Liver (tissue), 9 donors: ENCODE data around the gene TMEM255B. TPM values are rescaled to one million over a fixed set of nuclear protein-coding genes. Genes with fewer than 3 reads are reported as not detected.

Experiments
- DNase-seq: peaks from one replicate; pipeline ENCODE4 v3.0.0-alpha.2; 2017; ENCODE audit warnings: low spot score
- H3K27ac ChIP-seq, 2 donors: one replicate each; pipeline ENCODE4 v1.7.0; 2013; ENCODE audit warnings: inconsistent platforms in 2 of 2, low read length in 2 of 2, control low read depth in 1 of 2, low read depth in 1 of 2, mild to moderate bottlenecking in 1 of 2
- H3K27me3 ChIP-seq, 4 donors: one replicate each; pipeline versions ENCODE4 v1.6.1 to v1.7.0; 2013; ENCODE audit warnings: low read length in 3 of 4, inconsistent platforms in 1 of 4, mild to moderate bottlenecking in 1 of 4, moderate library complexity in 1 of 4; ENCODE audit not compliant: control insufficient read depth in 4 of 4, insufficient read depth in 4 of 4
- H3K36me3 ChIP-seq, 4 donors: one replicate each; pipeline versions ENCODE4 v1.6.1 to v1.7.0; 2013; ENCODE audit warnings: low read length in 3 of 4, mild to moderate bottlenecking in 3 of 4, low read depth in 1 of 4, moderate library complexity in 1 of 4; ENCODE audit not compliant: control insufficient read depth in 4 of 4, insufficient read depth in 3 of 4
- H3K4me1 ChIP-seq, 4 donors: one replicate each; pipeline versions ENCODE4 v1.6.1 to v1.7.0; 2013; ENCODE audit warnings: low read length in 3 of 4, mild to moderate bottlenecking in 3 of 4, moderate library complexity in 1 of 4; ENCODE audit not compliant: control insufficient read depth in 4 of 4, insufficient read depth in 4 of 4
- H3K4me3 ChIP-seq, 3 donors: one replicate each; pipeline versions ENCODE4 v1.6.1 to v1.7.0; 2013; ENCODE audit warnings: low read length in 3 of 3, control low read depth in 1 of 3, low read depth in 1 of 3, mild to moderate bottlenecking in 1 of 3
- H3K9ac ChIP-seq, 2 donors: one replicate each; pipeline ENCODE4 v1.7.0; 2013; ENCODE audit warnings: low read length in 2 of 2, mild to moderate bottlenecking in 2 of 2, moderate library complexity in 2 of 2, control low read depth in 1 of 2, low read depth in 1 of 2
- H3K9me3 ChIP-seq, 4 donors: one replicate each; pipeline versions ENCODE4 v1.6.1 to v1.7.0; 2013; ENCODE audit warnings: low read length in 3 of 4; ENCODE audit not compliant: control insufficient read depth in 4 of 4
- ATF3 ChIP-seq: IDR thresholded peaks from 2 replicates; pipeline ENCODE4 v1.6.1; 2016; ENCODE audit warnings: antibody characterized with exemption
- CTCF ChIP-seq: fragments of 150-350 bp; IDR thresholded peaks from 2 replicates; pipeline ENCODE4 v1.5.1; 2017; ENCODE audit warnings: improper control_type of control experiment, low read depth, low read length; ENCODE audit not compliant: missing input control
- EGR1 ChIP-seq, 2 donors: IDR thresholded peaks; 2 replicates each; pipeline ENCODE4 v1.6.1; 2016 to 2018; ENCODE audit warnings: antibody characterized with exemption in 2 of 2, low read depth in 2 of 2
- FOXA1 ChIP-seq: IDR thresholded peaks from 2 replicates; pipeline ENCODE4 v1.6.1; 2016; ENCODE audit warnings: antibody characterized with exemption
- FOXA2 ChIP-seq: IDR thresholded peaks from 2 replicates; pipeline ENCODE4 v1.6.1; 2016; ENCODE audit warnings: antibody characterized with exemption
- GABPA ChIP-seq, 2 donors: IDR thresholded peaks in 1 of 2; conservative IDR thresholded peaks in 1 of 2; 2 replicates each; pipeline ENCODE4 v1.6.1; 2016; ENCODE audit warnings: antibody characterized with exemption in 2 of 2, mild to moderate bottlenecking in 1 of 2, moderate library complexity in 1 of 2
- HNF4A ChIP-seq, 2 donors: conservative IDR thresholded peaks; 2 replicates each; pipeline ENCODE4 v1.6.1; 2016; ENCODE audit warnings: antibody characterized with exemption in 2 of 2, mild to moderate bottlenecking in 2 of 2
- HNF4G ChIP-seq: IDR thresholded peaks from 2 replicates; pipeline ENCODE4 v1.6.1; 2016; ENCODE audit warnings: antibody characterized with exemption
- JUND ChIP-seq, 2 donors: IDR thresholded peaks; 2 replicates each; pipeline ENCODE4 v1.6.1; 2016; ENCODE audit warnings: antibody characterized with exemption in 2 of 2
- NR2F2 ChIP-seq: IDR thresholded peaks from 2 replicates; pipeline ENCODE4 v1.6.1; 2016; ENCODE audit warnings: antibody characterized with exemption
- RAD21 ChIP-seq, 2 donors: IDR thresholded peaks; 2 replicates each; pipeline ENCODE4 v1.6.1; 2016; ENCODE audit warnings: antibody characterized with exemption in 2 of 2, mild to moderate bottlenecking in 2 of 2
- RXRA ChIP-seq, 2 donors: IDR thresholded peaks; 2 replicates each; pipeline ENCODE4 v1.6.1; 2017 to 2018; ENCODE audit warnings: antibody characterized with exemption in 2 of 2, mild to moderate bottlenecking in 1 of 2
- SP1 ChIP-seq: IDR thresholded peaks from 2 replicates; pipeline ENCODE4 v1.6.1; 2018; ENCODE audit warnings: antibody characterized with exemption, mild to moderate bottlenecking
- TAF1 ChIP-seq: conservative IDR thresholded peaks from 2 replicates; pipeline ENCODE4 v1.6.1; 2016; ENCODE audit warnings: antibody characterized with exemption, mild to moderate bottlenecking
- YY1 ChIP-seq: IDR thresholded peaks from 2 replicates; pipeline ENCODE4 v1.6.1; 2016; ENCODE audit warnings: antibody characterized with exemption, mild to moderate bottlenecking
- WGBS: extraction: QIAGEN DNeasy Blood & Tissue Kit; methylation state at CpG from one replicate; pipeline ENCODE4 v1.1.7; 2013; 5-methylcytosine and 5-hydroxymethylcytosine counted together
- polyA plus RNA-seq, 2 donors: library from polyadenylated mRNA; stranded (reverse) in 1 of 2; unstranded in 1 of 2; fragments of 200-250 nt in 1 of 2; fragments of >200 nt in 1 of 2; fragmentation: Nextera tagmentation in 1 of 2; extraction: Ambion mirVana in 1 of 2; gene quantifications; one replicate each; pipeline versions ENCODE4 v1.2.1 to v1.2.3, GENCODE V29; 2013 to 2015
- total RNA-seq, 2 donors: library from RNA; depleted of rRNA; stranded (reverse); fragments of >200 nt; gene quantifications; one replicate each; pipeline ENCODE4 v1.2.3, GENCODE V29; 2014
- TF ChIP-seq, protein P1 (sequence below): IDR thresholded peaks from 2 replicates; pipeline ENCODE4 v1.6.1; 2016; ENCODE audit warnings: antibody characterized with exemption, mild to moderate bottlenecking
- TF ChIP-seq, protein P2 (sequence below): IDR thresholded peaks from 2 replicates; pipeline ENCODE4 v1.6.1; 2016; ENCODE audit warnings: antibody characterized with exemption
- TF ChIP-seq, protein P3 (sequence below): IDR thresholded peaks from 2 replicates; pipeline ENCODE4 v1.6.1; 2016; ENCODE audit warnings: antibody characterized with exemption
- donor health status: healthy.
- donor health status: healthy.
- donor health status: healthy.
- donor health status: healthy.
- donor health status: healthy.

The TMEM255B gene
- total and polyA plus RNA-seq, 4 donors, result 0.37 to 8.6 (median 3.5) TPM

DNA sequence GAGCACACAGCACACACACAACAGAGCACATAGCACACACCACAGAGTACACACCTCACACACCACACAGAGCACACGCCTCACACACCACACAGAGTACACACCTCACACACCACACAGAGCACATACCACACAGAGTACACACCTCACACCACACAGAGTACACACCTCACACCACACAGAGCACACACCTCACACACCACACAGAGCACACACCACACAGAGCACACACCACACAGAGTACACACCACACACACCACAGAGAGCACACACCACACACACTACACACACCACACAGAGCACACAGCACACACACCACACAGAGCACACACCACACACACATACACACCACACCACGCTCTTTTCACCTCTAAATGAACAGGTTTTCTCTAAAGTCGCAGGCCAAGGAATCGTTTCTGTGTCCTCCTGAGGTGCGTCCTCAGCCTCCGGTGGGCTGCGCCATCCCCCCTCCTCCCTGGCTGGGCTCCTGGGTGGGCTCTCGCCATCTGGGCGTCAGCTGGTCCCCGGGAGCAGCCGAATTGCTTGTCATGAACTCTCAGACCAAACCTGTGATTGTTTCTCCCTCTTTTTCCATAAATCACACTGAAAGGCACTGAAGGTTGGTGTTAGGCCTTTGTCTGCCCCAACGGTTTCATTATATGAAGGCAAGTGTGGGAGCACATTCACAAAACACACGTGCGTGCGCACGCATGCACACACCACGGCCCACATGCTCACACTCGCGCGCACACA lies 37.4 kb downstream of the TMEM255B start:
- Histone ChIP-seq H3K9ac (no peak overlapping the region), H3K9me3 (no peaks in the 10 kb centered on the region), H3K4me3 (no peak overlapping the region), H3K4me1 (no peaks in the 10 kb centered on the region), H3K27ac (no peak overlapping the region), H3K36me3 (peaks cover 0 to 2% (median 0%) of the 10 kb centered on the region in 4 donors), H3K27me3 (no peaks in the 10 kb centered on the region)
- TF ChIP-seq, protein P1, sequence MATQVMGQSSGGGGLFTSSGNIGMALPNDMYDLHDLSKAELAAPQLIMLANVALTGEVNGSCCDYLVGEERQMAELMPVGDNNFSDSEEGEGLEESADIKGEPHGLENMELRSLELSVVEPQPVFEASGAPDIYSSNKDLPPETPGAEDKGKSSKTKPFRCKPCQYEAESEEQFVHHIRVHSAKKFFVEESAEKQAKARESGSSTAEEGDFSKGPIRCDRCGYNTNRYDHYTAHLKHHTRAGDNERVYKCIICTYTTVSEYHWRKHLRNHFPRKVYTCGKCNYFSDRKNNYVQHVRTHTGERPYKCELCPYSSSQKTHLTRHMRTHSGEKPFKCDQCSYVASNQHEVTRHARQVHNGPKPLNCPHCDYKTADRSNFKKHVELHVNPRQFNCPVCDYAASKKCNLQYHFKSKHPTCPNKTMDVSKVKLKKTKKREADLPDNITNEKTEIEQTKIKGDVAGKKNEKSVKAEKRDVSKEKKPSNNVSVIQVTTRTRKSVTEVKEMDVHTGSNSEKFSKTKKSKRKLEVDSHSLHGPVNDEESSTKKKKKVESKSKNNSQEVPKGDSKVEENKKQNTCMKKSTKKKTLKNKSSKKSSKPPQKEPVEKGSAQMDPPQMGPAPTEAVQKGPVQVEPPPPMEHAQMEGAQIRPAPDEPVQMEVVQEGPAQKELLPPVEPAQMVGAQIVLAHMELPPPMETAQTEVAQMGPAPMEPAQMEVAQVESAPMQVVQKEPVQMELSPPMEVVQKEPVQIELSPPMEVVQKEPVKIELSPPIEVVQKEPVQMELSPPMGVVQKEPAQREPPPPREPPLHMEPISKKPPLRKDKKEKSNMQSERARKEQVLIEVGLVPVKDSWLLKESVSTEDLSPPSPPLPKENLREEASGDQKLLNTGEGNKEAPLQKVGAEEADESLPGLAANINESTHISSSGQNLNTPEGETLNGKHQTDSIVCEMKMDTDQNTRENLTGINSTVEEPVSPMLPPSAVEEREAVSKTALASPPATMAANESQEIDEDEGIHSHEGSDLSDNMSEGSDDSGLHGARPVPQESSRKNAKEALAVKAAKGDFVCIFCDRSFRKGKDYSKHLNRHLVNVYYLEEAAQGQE, result no peak
- TF ChIP-seq NR2F2 (no peak), YY1 (no peak), RAD21 (IDR thresholded peaks at IDR 0.05) (no peak), FOXA1 (no peak), GABPA (IDR thresholded peaks at IDR 0.05 in 1 of 2, conservative IDR thresholded peaks at IDR 0.05 in 1 of 2) (no peak), RXRA (IDR thresholded peaks at IDR 0.05) (no peak), HNF4A (conservative IDR thresholded peaks at IDR 0.05) (no peak)
- 83% methylated on average over 20 of the region's 20 CpGs for WGBS
- no peak for DNase-seq

DNA sequence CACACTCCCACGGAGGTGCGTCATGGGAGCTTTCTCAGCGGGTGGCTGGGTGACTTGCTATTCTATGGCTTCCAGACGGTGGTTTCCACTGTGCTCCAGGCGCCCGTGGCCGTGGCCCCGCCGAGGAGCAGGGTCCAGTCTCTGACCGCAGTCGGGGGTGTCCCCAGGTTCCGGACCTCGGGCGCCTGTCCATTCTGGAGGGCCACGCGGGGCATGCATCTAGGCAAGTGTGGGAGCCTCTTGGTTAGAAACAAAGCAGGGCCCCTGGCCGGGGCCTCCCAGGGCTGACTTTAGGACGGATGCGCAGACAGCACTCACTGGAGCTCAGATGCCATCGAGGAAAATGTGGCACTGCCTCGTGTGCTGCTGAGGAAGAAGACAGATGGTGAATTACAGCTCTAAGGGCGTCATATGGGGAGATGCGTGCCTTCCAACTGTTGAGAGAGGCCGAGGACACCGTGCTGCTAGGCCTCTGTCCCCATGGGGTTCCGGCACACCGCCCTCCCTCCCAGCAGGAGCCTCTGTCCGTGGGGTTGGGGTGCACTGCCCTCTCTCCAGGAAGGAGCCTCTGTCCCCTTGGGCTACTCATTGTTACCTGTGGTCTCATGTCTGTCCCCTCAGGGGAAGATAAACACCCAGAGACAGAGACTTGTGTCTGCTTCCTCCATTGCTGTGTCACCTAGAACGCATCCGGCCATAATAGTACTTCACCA lies 38.1 kb downstream of the TMEM255B start:
- DNase-seq, result no peak
- TF ChIP-seq HNF4G (no peak), FOXA1 (no peak), EGR1 (IDR thresholded peaks at IDR 0.05; ENCODE audit: low read depth in 2 of 2) (no peak), YY1 (no peak), FOXA2 (no peak), JUND (IDR thresholded peaks at IDR 0.05) (no peak), HNF4A (conservative IDR thresholded peaks at IDR 0.05) (no peak), TAF1 (no peak), NR2F2 (no peak), SP1 (no peak), RAD21 (IDR thresholded peaks at IDR 0.05) (no peak), ATF3 (no peak), RXRA (IDR thresholded peaks at IDR 0.05) (no peak), GABPA (IDR thresholded peaks at IDR 0.05 in 1 of 2, conservative IDR thresholded peaks at IDR 0.05 in 1 of 2) (no peak), CTCF (no peak)
- TF ChIP-seq, protein P2, sequence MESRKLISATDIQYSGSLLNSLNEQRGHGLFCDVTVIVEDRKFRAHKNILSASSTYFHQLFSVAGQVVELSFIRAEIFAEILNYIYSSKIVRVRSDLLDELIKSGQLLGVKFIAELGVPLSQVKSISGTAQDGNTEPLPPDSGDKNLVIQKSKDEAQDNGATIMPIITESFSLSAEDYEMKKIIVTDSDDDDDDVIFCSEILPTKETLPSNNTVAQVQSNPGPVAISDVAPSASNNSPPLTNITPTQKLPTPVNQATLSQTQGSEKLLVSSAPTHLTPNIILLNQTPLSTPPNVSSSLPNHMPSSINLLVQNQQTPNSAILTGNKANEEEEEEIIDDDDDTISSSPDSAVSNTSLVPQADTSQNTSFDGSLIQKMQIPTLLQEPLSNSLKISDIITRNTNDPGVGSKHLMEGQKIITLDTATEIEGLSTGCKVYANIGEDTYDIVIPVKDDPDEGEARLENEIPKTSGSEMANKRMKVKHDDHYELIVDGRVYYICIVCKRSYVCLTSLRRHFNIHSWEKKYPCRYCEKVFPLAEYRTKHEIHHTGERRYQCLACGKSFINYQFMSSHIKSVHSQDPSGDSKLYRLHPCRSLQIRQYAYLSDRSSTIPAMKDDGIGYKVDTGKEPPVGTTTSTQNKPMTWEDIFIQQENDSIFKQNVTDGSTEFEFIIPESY, result no peak
- TF ChIP-seq, protein P1, result no peak
- TF ChIP-seq, protein P3, sequence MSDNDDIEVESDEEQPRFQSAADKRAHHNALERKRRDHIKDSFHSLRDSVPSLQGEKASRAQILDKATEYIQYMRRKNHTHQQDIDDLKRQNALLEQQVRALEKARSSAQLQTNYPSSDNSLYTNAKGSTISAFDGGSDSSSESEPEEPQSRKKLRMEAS, result no peak
- 91% methylated on average over 30 of the region's 30 CpGs for WGBS

More for the DNA sequence above, 38.1 kb downstream of the TMEM255B start:
- Histone ChIP-seq H3K4me1 (no peaks in the 10 kb centered on the region), H3K4me3 (no peak overlapping the region), H3K36me3 (peaks cover 0 to 2% (median 0%) of the 10 kb centered on the region in 4 donors), H3K9ac (no peak overlapping the region), H3K9me3 (no peaks in the 10 kb centered on the region), H3K27ac (no peak overlapping the region), H3K27me3 (no peaks in the 10 kb centered on the region)
